PC-9 (cell line): Measurements from ENCODE around the gene CDK5RAP1. TPM values are rescaled to one million over a fixed set of nuclear protein-coding genes. Genes with fewer than 3 reads are reported as not detected.

Source experiments
- BruUV-seq: library from RNA; stranded (reverse); fragments of 400-500 nt; replicated peaks from 2 replicates; lab custom pipeline; 2021; lab: Mats Ljungman, UMichigan
- CTCF ChIA-PET: fragments of 300-600 bp; sonication (Branson Sonifier 250); formaldehyde crosslinking; loops from one replicate; lab custom pipeline; 2022; ENCODE audit warnings: antibody characterized with exemption; lab: Charles Lee
- POLR2A ChIA-PET: fragments of 300-600 bp; sonication (Branson Sonifier 250); formaldehyde crosslinking; loops from one replicate; lab custom pipeline; 2022; ENCODE audit warnings: antibody characterized with exemption; ENCODE audit not compliant: unreplicated experiment; lab: Charles Lee
- DNase-seq, 2 experiments: peaks; one replicate each; pipeline versions ENCODE4 v3.0.0 to v3.0.0-alpha.2; 2015 to 2022; ENCODE audit warnings: mixed read lengths in 1 of 2
- H2AFZ ChIP-seq: fragments of 200-600 bp; sonication (generic); 2 replicates; pipeline ENCODE4 v1.8.1; 2017; ENCODE audit warnings: antibody characterized with exemption
- H3F3A ChIP-seq: fragments of 200-600 bp; sonication (generic); 2 replicates; pipeline ENCODE4 v1.8.1; 2017; ENCODE audit warnings: antibody characterized with exemption, mild to moderate bottlenecking, low read depth; ENCODE audit not compliant: insufficient read depth
- H3K27ac ChIP-seq: fragments of 200-600 bp; sonication (generic); 2 replicates; pipeline ENCODE4 v1.6.1; 2016; ENCODE audit warnings: mixed run types
- H3K27me3 ChIP-seq: fragments of 200-600 bp; sonication (generic); 2 replicates; pipeline ENCODE4 v1.6.1; 2016; ENCODE audit warnings: low read depth, mixed run types; ENCODE audit not compliant: insufficient read depth
- H3K36me3 ChIP-seq: fragments of 200-600 bp; sonication (generic); 2 replicates; pipeline ENCODE4 v1.6.1; 2016; ENCODE audit warnings: low read depth, mixed run types
- H3K4me1 ChIP-seq: fragments of 200-600 bp; sonication (generic); replicated peaks from 2 replicates; pipeline ENCODE4 v1.6.1; 2016; ENCODE audit warnings: mixed run types; ENCODE audit not compliant: insufficient read depth
- H3K4me2 ChIP-seq: fragments of 200-600 bp; sonication (generic); 2 replicates; pipeline ENCODE4 v1.6.1; 2017; ENCODE audit warnings: mixed run types
- H3K4me3 ChIP-seq: fragments of 200-600 bp; sonication (generic); 2 replicates; pipeline ENCODE4 v1.6.1; 2016; ENCODE audit warnings: mixed run types
- H3K79me2 ChIP-seq: fragments of 200-600 bp; sonication (generic); 2 replicates; pipeline ENCODE4 v1.6.1; 2017; ENCODE audit warnings: low read depth, mixed run types
- H3K9me2 ChIP-seq: fragments of 200-600 bp; sonication (generic); 2 replicates; pipeline ENCODE4 v1.8.1; 2017; ENCODE audit warnings: mild to moderate bottlenecking; ENCODE audit not compliant: insufficient read depth
- H3K9me3 ChIP-seq: fragments of 200-600 bp; sonication (generic); 2 replicates; pipeline ENCODE4 v1.8.1; 2016; ENCODE audit warnings: low read depth; ENCODE audit not compliant: insufficient read depth
- H4K20me1 ChIP-seq: fragments of 200-600 bp; sonication (generic); 2 replicates; pipeline ENCODE4 v1.8.1; 2017; ENCODE audit not compliant: insufficient read depth
- EZH2 ChIP-seq: fragments of 200-600 bp; sonication (generic); IDR thresholded peaks from 2 replicates; pipeline ENCODE4 v1.8.0; 2017; ENCODE audit warnings: antibody characterized with exemption, low read depth
- intact Hi-C: fragments of 100-400 bp; cut with micrococcal nuclease; formaldehyde crosslinking; loops from one replicate; pipeline ENCODE4 v1.10.0; 2022; ENCODE audit not compliant: unreplicated experiment
- total RNA-seq: library from RNA; stranded (reverse); gene quantifications from 2 replicates; pipeline ENCODE4 v1.2.3, GENCODE V29; 2021
- TF ChIP-seq, protein P1 (sequence below): fragments of 200-600 bp; sonication (generic); conservative IDR thresholded peaks from 2 replicates; pipeline ENCODE4 v1.6.1; 2017; ENCODE audit warnings: mixed run types, antibody characterized with exemption, mild to moderate bottlenecking, moderate library complexity

Gene CDK5RAP1
- total RNA-seq, 1 experiment from 2014 or later, result 45.3 TPM

DNA sequence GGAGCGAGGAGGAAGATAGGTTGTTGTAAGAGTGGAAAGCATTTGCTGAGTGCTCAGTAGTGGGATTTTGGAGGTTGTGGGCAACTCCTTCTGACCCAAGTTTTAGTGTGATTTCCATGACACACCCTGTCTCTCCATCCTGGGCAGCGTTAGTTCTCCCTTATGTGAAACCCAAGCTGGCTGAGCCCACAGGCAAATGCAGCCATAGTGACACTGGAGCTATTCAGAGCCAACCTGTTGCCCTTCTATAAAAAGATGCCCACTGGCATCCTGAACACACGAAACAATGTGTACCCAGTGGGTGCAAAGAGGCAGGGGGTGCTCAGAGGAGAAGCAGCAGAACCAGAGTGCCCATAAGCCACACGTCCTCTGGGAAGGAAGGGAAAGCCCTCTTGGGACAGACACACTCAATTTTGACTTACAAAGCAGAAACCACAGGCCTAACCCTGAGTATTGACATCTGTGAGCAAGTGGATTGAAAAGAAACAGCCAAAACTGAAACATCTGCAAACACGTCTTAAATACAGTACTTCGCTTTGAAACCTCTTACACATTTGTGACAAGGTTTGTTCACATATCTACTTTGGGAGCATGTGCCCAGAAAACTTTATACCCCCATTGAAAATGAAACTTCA lies 63.7 kb downstream of the CDK5RAP1 start:
- H3K27ac ChIP-seq, result no peak overlapping the region
- ChIA-PET CTCF (no interaction called here), POLR2A (no interaction called here)
- no peak overlapping the region for H3K4me3 ChIP-seq
- peaks cover 7% of the 10 kb centered on the region; the same call in 1 of the 2 replicates for H3K27me3 ChIP-seq
- H3K9me3 ChIP-seq, result no peaks in the 10 kb centered on the region
- no peak overlapping the region for H3K4me2 ChIP-seq
- no peak for DNase-seq
- no peaks in the 10 kb centered on the region for H3F3A ChIP-seq
- BruUV-seq, result no TSS peak
- H3K9me2 ChIP-seq, result no peaks in the 10 kb centered on the region
- no peaks in the 10 kb centered on the region for H3K79me2 ChIP-seq
- intact Hi-C loops, result no loop called here
- no peaks in the 10 kb centered on the region for H3K36me3 ChIP-seq
- no peak overlapping the region for H2AFZ ChIP-seq
- TF ChIP-seq, protein P1, sequence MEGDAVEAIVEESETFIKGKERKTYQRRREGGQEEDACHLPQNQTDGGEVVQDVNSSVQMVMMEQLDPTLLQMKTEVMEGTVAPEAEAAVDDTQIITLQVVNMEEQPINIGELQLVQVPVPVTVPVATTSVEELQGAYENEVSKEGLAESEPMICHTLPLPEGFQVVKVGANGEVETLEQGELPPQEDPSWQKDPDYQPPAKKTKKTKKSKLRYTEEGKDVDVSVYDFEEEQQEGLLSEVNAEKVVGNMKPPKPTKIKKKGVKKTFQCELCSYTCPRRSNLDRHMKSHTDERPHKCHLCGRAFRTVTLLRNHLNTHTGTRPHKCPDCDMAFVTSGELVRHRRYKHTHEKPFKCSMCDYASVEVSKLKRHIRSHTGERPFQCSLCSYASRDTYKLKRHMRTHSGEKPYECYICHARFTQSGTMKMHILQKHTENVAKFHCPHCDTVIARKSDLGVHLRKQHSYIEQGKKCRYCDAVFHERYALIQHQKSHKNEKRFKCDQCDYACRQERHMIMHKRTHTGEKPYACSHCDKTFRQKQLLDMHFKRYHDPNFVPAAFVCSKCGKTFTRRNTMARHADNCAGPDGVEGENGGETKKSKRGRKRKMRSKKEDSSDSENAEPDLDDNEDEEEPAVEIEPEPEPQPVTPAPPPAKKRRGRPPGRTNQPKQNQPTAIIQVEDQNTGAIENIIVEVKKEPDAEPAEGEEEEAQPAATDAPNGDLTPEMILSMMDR, result no peak
- TF ChIP-seq EZH2, result no peak
- no peaks in the 10 kb centered on the region for H4K20me1 ChIP-seq
- no peaks in the 10 kb centered on the region for H3K4me1 ChIP-seq

DNA sequence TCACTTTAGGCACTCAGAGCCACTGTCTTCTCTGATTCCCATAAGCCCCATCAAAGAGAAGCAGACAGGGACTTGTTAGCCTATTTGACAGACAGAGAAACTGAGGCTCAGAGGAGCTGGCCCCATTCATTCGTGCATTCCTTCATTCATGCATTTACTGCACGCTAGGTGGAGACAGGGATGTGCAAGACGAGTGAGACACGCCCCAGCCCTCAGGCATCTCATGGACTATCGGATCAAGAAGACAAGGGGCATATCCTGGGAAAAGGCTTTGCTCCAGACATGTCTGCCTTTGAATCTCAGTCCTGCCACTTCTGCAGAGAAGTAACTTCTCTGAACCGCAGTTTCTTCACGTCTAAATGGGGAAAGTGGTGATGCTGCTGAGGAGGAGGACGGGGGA lies 64.2 kb downstream of the CDK5RAP1 start:
- POLR2A ChIA-PET, result no interaction called here
- intact Hi-C loops, result no loop called here
- BruUV-seq, result no TSS peak

DNA sequence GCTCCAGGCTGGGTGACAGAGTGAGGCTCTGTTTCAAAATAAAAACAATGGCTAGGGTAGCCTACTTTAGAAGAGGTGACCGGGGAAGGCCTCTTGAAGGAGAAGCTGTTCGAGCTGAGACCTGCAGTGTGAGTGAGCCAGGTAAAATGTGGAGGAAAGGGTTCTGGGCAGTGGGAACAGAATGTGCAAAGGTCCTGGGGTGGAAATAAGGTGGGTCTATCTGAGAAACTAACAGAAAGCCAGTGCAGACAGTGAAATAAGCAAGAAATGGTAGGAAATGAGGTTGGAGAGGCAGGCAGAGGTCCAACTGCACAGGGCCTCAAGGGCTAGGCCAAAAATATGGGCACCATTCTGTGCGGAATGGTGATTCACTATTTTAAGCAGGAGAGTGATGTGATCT lies 64.9 kb downstream of the CDK5RAP1 start:
- POLR2A ChIA-PET, result no interaction called here
- no TSS peak for BruUV-seq
- intact Hi-C loops, result no loop called here

More for the DNA sequence above, 64.2 kb downstream of the CDK5RAP1 start:
- Histone ChIP-seq H3F3A (no peaks in the 10 kb centered on the region), H2AFZ (no peak overlapping the region), H3K27me3 (peaks cover 12% of the 10 kb centered on the region), H3K9me2 (no peaks in the 10 kb centered on the region), H3K27ac (no peak overlapping the region), H3K4me1 (no peaks in the 10 kb centered on the region), H3K4me3 (no peak overlapping the region), H3K4me2 (no peak overlapping the region), H3K9me3 (no peaks in the 10 kb centered on the region), H4K20me1 (no peaks in the 10 kb centered on the region), H3K36me3 (no peaks in the 10 kb centered on the region), H3K79me2 (no peaks in the 10 kb centered on the region)
- CTCF ChIA-PET, result no interaction called here
- DNase-seq, result no peak
- TF ChIP-seq, protein P1, result no peak
- TF ChIP-seq EZH2, result no peak

More for the DNA sequence above, 64.9 kb downstream of the CDK5RAP1 start:
- no peaks in the 10 kb centered on the region for H3K9me3 ChIP-seq
- no peaks in the 10 kb centered on the region for H3K36me3 ChIP-seq
- CTCF ChIA-PET, result no interaction called here
- H3K9me2 ChIP-seq, result no peaks in the 10 kb centered on the region
- no peaks in the 10 kb centered on the region for H3K4me1 ChIP-seq
- H3K79me2 ChIP-seq, result no peaks in the 10 kb centered on the region
- TF ChIP-seq, protein P1, result no peak
- TF ChIP-seq EZH2, result no peak
- H3F3A ChIP-seq, result no peaks in the 10 kb centered on the region
- no peak for DNase-seq
- no peaks in the 10 kb centered on the region for H4K20me1 ChIP-seq
- H3K4me2 ChIP-seq, result no peak overlapping the region
- peaks cover 20% of the 10 kb centered on the region for H3K27me3 ChIP-seq
- no peak overlapping the region for H3K4me3 ChIP-seq
- no peak overlapping the region for H3K27ac ChIP-seq
- H2AFZ ChIP-seq, result no peak overlapping the region
